Astrocyte of the spinal cord (primary cell): Measurements from ENCODE around the gene AP2B1.

ENCODE experiments used
- DNase-seq: peaks from one replicate; pipeline ENCODE4 v3.0.0; 2011; ENCODE audit warnings: low read depth, low spot score
- H3K4me3 ChIP-seq: 2 replicates; pipeline ENCODE4 v1.5.1; 2011; ENCODE audit warnings: low read depth, mild to moderate bottlenecking, low read length, moderate library complexity
- CTCF ChIP-seq: IDR thresholded peaks from 2 replicates; pipeline ENCODE4 v1.5.1; 2012; ENCODE audit warnings: low read depth, mild to moderate bottlenecking, low read length, inconsistent platforms
- in situ Hi-C: cut with HindIII; loops from 2 replicates; pipeline ENCODE4 v1.10.0; 2017; ENCODE audit warnings: low sequenced_read_pairs

The AP2B1 gene

GRCh38 chr17:35765756-35766488 lies 178.8 kb downstream of the AP2B1 start:
- H3K4me3 ChIP-seq, result no peak overlapping the region
- in situ Hi-C loops, result no loop called here
- no peak for TF ChIP-seq CTCF
- no peak for DNase-seq

GRCh38 chr17:35766489-35766877 lies 179.4 kb downstream of the AP2B1 start:
- H3K4me3 ChIP-seq, result no peak overlapping the region
- TF ChIP-seq CTCF, result no peak
- no peak for DNase-seq
- in situ Hi-C loops, result no loop called here

- in situ Hi-C loops, result no loop called here
- H3K4me3 ChIP-seq, result no peak overlapping the region
- DNase-seq, result peak; percentile 36
- TF ChIP-seq CTCF, result peak; percentile 52
These were observed 179.9 kb downstream of the AP2B1 start for GRCh38 chr17:35766903-35767510.

- DNase-seq, result no peak
- TF ChIP-seq CTCF, result no peak
- in situ Hi-C loops, result no loop called here
These were observed 181.7 kb downstream of the AP2B1 start for GRCh38 chr17:35768797-35769196.

GRCh38 chr17:35769895-35770486 lies 182.9 kb downstream of the AP2B1 start:
- peak; percentile 26 for TF ChIP-seq CTCF
- DNase-seq, result no peak
- H3K4me3 ChIP-seq, result no peak overlapping the region
- in situ Hi-C loops, result no loop called here

More at GRCh38 chr17:35768797-35769196, 181.7 kb downstream of the AP2B1 start:
- H3K4me3 ChIP-seq, result no peak overlapping the region

GRCh38 chr17:35773129-35773528 lies 186.0 kb downstream of the AP2B1 start:
- no peak for DNase-seq
- H3K4me3 ChIP-seq, result no peak overlapping the region
- in situ Hi-C loops, result no loop called here
- TF ChIP-seq CTCF, result no peak
